GM12865 (cell line): ENCODE data around the gene PDE9A.
"Not testable (repeated sequence)": the region's sequence is repeated elsewhere in the genome, so short reads cannot be mapped to it uniquely, and the experiment has no call there.

Experiments used
- DNase-seq: peaks from one replicate; pipeline ENCODE4 v3.0.0; 2010; ENCODE audit warnings: low read depth
- H3K4me3 ChIP-seq: 2 replicates; pipeline ENCODE4 v1.5.1; 2011; ENCODE audit warnings: mild to moderate bottlenecking, low read depth, low read length, control low read depth
- TF ChIP-seq, protein P1 (sequence below): IDR thresholded peaks from 2 replicates; pipeline ENCODE4 v1.5.1; 2011; ENCODE audit warnings: low read length, control low read depth, low read depth, inconsistent platforms; ENCODE audit not compliant: insufficient read depth; ENCODE audit errors: missing control alignments

The PDE9A gene

DNA sequence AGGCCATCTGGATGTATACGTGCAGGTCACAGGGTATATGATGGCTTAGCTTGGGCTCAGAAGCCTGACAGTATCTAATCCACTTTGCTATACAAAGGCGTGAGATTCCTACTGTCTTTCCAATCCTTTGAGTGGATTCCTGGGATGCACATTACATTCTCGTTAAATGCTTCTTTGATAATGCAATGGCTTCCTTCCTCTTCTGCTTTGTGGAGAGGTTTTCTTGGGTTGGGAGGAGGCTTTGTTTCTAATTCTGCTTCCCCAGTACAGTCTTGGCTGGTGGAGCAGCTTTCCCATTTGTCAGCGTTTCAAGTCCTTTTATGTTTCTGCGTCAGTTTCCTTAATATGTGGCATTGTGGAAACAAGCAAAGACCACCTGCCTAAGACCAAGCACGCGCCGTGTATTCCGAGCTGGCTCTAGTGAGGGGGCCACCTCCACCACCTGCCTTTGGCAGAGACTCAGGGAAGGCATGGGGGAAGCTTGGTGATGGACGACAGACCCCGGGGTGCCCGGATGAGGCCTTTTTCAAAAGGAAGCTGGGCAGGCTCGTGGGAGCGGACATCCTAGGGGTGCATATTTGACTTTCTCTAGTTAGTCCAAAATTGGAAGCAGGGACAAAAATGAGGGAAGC lies 153.2 kb downstream of the PDE9A start:
- H3K4me3 ChIP-seq, result no peak overlapping the region
- no peak for DNase-seq
- TF ChIP-seq, protein P1, sequence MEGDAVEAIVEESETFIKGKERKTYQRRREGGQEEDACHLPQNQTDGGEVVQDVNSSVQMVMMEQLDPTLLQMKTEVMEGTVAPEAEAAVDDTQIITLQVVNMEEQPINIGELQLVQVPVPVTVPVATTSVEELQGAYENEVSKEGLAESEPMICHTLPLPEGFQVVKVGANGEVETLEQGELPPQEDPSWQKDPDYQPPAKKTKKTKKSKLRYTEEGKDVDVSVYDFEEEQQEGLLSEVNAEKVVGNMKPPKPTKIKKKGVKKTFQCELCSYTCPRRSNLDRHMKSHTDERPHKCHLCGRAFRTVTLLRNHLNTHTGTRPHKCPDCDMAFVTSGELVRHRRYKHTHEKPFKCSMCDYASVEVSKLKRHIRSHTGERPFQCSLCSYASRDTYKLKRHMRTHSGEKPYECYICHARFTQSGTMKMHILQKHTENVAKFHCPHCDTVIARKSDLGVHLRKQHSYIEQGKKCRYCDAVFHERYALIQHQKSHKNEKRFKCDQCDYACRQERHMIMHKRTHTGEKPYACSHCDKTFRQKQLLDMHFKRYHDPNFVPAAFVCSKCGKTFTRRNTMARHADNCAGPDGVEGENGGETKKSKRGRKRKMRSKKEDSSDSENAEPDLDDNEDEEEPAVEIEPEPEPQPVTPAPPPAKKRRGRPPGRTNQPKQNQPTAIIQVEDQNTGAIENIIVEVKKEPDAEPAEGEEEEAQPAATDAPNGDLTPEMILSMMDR, result no peak

DNA sequence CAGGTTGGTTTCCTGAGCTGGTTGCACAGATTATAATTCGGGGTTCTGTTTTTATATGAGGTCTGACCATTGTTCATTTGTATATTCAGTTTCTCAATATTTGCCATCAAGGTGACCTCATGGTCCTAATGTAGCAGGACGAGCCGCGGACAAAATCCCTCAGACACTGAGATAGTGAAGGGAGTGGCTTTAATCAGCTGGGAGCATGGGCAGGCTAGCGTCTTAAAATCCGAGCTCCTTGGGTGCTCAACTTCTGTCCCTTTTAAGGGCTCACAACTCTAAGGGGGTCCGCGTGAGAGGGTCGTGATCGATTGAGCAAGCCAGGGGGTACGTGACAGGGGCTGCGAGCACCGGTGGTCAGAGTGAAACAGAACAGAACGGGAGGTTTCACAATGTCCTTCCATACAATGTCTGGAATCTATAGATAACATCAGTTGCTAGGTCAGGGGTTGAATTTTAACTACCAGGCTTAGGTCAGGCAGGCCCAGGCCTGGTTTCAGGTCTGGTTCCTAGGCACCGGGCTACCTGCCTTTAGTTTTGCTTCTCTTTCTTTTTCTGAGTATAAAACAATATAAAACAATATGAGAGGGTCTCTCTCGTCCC lies 154.0 kb downstream of the PDE9A start:
- not testable (repeated sequence) for H3K4me3 ChIP-seq

DNA sequence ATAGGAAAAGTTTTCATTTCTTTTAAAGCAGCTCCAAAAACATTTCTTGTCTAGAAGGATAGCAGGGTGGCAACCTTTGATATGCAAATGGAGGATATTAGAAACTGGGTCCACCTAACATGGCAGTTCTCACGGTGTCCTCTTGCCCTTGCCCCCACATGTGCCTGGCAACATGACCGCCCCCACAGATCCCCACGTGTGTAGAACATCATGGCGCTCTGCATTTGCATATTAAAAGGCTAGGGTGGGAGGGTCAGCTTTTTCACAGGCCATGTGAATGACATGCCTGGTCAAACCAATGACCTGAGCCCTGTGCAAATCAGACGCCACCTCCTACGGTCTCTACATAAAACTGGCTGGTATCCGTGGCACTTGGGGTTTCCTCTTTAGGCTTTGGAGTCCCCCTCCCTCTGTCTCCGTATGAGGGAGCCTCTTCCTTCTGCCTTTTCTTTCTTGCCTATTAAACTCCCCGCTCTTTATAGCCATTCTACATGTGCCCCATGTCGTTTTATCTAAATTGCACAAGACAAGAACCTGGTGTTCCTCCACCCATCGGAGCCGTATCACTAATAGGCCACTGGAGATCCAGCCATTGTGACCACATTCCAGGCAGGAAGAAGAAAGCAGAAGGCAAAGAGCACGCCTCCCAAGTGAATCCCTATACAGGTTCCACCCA lies 154.7 kb downstream of the PDE9A start:
- TF ChIP-seq, protein P1, result no peak
- H3K4me3 ChIP-seq, result no peak overlapping the region
- no peak for DNase-seq

More for the DNA sequence above, 154.0 kb downstream of the PDE9A start:
- DNase-seq, result not testable (repeated sequence)

DNA sequence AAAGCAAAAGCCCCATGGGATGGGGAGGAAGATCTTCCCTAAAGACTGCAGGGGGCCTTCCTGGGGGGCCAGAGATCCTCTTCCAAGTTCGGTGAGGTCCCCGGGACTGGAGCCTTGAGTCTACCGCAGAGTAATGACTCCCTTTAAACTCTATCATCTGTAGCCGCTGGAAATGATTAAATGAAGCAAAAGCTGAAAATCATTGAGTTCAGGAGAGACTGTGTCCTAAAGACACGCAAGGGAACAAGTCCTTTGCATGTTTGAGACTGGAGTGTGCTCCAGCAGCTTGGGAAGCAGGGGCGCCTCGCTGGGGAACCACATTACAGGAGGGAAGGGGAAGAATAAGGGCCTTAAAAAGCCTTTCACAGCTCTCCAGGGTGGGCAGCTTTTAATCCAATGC lies 155.8 kb downstream of the PDE9A start:
- TF ChIP-seq, protein P1, result no peak
- no peak for DNase-seq
- H3K4me3 ChIP-seq, result no peak overlapping the region

DNA sequence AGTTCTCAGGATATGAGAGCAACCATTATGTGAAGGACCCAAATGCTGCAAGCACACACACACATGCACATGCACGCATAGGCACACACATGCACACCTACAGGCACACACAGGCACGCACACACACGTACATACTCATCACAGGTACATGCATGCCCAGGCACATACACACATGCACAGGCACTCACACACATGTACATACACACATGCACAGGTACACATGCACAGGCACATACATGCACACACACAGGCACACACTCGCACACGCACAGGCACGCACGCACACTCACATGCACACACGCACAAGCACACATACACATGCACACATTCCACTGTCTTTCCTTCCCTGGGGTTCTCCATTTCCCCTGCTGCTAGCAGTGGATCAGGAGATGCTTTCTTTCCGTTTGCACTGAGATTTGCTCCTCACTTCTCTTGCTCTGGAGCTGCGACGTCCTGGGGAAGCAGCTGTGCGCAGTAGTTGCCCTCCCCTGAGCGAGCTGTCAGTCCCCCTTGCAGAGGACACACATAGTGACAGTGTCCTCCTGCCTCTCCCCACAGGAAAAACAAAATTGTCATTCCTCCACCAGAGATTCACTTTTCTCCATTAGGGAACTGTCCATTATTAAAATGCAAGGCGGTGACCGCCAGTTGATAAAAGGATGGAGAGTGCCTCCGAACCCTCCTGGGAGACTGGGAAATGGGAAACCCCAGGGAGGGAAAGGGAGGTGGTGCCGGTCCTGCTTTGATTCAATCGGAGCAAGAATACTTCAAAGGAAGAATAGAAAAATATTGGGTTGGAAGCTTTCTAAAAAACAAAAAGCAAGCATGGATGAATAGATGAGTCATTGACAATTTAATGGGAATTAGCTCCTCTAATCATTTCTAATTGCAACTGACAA lies 156.4 kb downstream of the PDE9A start:
- DNase-seq, result no peak
- TF ChIP-seq, protein P1, result no peak
- no peak overlapping the region for H3K4me3 ChIP-seq

DNA sequence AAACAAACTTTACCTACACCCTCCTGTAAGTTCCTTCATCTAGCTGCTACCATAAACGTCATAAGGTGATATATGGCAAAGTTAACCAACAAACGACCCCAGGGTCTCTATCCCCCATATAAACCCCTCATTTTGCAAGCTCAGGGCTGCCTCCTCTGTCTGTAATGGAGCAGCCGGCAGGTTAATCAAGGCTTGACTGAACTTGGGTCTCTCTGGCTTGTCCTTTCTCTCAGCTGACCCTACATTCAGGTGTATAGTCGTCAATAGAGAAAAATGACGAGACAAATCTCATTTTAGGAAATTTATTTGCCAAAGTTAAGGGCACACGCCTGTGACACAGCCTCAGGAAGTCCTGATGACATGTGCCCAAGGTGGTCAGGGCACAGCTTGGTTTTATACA lies 158.5 kb downstream of the PDE9A start:
- DNase-seq, result no peak
- H3K4me3 ChIP-seq, result no peak overlapping the region
- TF ChIP-seq, protein P1, result no peak

DNA sequence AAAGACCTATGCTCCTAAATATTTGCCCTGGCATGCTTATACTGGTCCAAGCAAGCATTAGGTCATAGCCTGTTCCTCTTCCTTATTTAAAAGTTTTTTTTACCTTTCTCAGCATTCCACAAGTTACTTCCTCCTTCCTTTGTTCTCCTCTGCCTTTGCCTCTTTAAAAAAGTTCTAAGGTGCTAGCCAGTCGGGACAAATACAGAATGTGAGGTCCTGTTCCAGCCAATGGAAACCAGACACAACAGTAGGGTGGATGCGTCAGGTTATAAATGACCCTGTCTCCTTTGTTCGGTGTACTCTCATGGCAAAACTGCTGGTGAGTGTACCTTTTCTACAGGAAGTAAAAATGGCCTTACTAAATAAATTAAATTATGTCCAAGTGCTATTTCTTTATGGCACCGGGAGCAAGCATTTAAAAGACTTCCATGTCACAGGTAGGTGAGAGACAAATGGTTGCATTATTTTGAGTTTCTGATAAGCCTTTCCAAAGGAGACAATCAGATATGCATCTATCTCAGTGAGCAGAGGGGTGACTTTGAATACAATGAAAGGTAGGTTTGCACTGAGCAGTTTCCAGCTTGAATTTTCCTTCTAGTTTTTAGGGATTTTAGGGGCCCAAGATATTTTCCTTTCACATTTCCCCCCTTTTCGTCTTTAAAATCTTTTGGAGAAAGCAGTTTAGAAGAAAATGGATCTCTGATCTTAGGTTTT lies 159.3 kb downstream of the PDE9A start:
- not testable (repeated sequence) for H3K4me3 ChIP-seq, DNase-seq
